Right renal pelvis (tissue), 4 donors: ENCODE data around the gene FAT1. TPM values are rescaled to one million over a fixed set of nuclear protein-coding genes. Genes with fewer than 3 reads are reported as not detected.
"Not testable (repeated sequence)": the region's sequence is repeated elsewhere in the genome, so short reads cannot be mapped to it uniquely, and the experiment has no call there.

Experiments used
- DNase-seq, 4 donors: peaks; one replicate each; pipeline ENCODE4 v3.0.0-alpha.2; 2013; ENCODE audit warnings: low read depth in 4 of 4, low spot score in 3 of 4, missing footprints in 1 of 4
- polyA plus RNA-seq, 4 donors: library from polyadenylated mRNA; unstranded; fragments of 120-200 nt; gene quantifications; one replicate each; pipeline ENCODE4 v1.2.1, GENCODE V29; 2013; ENCODE audit not compliant: insufficient read length in 4 of 4

FAT1 gene
- polyA plus RNA-seq, 4 donors = 243 to 255 (median 246) TPM

DNA sequence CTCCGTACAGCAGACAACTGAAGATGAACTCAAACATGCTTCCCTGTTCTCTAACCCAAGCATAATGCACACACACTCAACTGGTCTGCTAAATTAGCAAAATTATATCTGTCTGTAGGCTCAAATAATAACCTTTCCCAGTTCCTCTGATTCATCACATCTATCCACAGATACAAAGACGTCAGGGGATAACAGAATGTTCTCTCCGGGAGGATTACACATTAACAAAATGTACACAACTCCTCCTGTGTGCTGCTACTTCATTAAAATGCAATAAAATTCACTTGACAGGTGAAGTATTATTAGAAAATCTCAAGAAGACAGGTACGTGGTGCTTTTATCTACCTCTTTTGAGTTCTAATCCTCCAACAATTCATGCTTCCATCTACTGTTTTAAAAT, 57.4 kb downstream of the FAT1 start:
- DNase-seq = no peak

DNA sequence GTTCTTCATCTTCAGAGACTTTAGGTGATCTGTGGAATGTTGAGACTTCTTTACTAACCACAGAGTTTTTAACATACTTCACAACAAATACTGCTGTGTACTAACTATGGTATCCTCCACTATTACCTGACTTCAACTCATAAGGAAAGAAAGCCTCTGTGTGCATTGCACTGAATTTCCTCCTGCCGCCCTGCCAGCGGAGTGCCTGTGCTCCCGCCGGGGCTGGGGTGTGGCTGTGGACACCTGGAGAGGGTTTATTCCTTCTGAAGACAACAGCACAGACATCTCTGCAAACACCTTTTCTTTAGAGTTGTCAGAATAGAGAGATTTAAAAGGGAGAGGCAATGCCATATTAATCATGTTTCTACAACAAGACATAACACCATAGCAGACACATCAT, 63.3 kb downstream of the FAT1 start:
- DNase-seq = no peak

DNA sequence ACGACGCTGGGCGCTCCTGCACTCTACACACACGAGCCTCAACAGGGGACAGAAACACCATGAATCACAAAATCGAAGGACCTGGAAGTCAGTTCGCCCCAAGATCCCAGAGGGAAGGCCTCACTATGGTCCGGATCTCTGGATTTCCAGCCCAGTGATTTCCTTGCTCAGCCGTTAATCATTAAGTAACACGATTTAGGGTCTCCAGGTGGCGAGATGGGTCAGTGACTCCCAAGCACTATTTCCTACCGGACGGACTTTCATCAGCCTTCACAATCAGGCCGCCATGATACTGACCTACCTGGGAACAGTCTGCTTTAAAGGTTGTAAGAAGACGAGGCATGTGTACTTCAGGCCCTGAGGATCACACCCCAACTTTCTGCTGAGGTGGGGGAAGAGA, 63.7 kb downstream of the FAT1 start:
- no peak for DNase-seq

DNA sequence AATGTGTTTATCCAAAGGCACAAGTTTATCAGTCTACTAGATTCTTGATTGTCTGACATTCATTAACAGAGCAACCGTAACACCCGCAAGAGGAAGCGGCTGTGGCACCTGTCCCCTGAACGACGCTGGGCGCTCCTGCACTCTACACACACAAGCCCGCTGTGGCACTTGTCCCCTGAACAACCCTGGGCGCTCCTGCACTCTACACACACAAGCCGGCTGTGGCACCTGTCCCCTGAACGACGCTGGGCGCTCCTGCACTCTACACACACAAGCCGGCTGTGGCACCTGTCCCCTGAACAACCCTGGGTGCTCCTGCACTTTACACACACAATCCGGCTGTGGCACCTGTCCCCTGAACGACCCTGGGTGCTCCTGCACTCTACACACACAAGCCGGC, 64.2 kb downstream of the FAT1 start:
- DNase-seq = not testable (repeated sequence)

DNA sequence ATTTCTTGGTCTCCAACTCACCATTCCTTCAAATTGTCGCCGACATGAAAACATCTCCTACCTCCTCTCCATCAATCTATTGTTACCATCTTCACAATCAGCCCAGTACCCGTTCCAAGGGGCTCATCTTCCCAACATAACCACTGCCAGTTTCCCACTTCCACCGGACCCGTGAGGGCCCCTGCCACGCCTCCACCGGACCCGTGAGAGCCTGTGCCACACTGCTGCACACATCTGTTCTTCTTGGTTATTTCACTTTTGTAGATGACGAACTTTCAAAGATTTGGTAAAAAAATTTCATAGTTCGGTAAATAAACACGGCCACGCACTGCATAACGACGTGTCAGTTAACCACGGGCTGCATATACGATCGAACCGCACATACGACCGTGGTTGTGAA, 65.0 kb downstream of the FAT1 start:
- no peak for DNase-seq

DNA sequence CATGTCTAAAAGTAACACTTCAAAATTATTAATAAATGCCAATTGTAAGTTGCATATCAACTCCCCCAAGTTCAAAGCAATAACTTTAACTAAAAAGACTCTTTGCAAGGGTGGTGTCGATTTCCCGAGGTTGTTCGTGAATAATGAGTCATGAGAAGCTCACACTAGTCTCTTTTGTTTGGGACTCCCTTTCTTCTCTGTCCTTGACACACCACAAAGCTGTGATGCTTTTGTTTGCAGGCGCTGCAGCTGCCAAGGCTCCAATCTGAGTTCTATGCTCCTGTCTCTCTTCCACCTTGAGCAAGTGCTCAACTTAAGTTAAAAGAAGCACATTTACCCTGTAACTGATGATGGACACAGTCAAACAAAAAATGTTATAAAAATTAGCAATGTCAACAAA, 65.9 kb downstream of the FAT1 start:
- no peak for DNase-seq

DNA sequence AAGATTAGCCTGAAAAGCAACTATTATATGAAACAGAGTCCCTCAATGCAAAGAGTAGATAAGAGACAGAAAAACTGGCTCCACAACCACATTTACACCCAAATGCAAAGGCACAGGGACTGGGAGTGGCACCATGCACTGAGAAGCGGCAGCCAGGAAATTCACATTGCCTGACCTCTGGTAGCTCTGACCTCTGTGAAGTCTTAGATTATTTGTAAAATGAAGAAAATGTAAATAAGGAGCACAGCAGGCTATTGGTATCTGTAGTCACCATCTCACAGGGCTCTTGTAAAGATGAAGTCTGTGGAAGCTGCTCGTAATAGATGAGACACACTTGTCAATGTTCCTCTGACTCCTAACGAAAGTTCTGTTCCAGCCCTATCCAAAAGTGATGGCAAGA, 69.7 kb downstream of the FAT1 start:
- DNase-seq = no peak

DNA sequence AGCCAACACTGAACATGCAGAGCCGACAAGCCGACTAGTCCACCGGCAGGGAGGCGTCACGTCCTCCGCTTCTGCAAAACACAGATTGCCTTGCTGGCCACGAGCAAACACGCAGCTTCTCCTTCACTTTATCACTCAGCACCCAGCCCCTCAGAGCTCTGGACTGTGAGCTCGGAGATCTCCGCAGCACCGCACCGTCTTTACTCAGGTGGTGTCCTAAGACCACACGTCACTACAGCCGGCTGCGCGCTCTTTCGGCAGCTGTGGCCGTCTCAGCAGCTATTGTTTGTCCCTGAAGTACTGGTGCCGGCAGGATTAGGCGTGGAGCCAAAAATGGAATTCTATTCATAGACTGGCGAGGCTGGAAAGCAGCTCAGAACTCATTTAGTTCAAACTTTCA, 72.0 kb downstream of the FAT1 start:
- DNase-seq = no peak

DNA sequence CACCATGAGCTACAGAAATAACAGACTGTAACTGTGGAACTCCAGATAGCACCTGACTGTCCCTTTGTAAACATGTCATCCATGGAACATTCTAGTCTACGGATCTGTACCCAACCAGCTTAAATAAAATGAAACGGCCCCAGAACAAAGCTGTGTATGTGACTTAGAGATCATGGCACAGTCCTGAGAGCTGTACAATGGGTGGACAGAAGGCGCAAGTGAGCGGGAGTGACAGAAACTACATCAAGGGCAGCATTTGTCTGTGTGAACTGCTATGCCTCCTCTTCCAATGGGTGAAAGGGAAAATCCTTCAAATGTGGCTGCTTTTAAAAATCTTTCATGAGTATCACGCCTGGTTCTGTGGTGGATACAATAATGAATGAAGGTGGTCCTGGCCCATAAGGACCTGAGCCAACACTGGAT, 72.5 kb downstream of the FAT1 start:
- no peak for DNase-seq

DNA sequence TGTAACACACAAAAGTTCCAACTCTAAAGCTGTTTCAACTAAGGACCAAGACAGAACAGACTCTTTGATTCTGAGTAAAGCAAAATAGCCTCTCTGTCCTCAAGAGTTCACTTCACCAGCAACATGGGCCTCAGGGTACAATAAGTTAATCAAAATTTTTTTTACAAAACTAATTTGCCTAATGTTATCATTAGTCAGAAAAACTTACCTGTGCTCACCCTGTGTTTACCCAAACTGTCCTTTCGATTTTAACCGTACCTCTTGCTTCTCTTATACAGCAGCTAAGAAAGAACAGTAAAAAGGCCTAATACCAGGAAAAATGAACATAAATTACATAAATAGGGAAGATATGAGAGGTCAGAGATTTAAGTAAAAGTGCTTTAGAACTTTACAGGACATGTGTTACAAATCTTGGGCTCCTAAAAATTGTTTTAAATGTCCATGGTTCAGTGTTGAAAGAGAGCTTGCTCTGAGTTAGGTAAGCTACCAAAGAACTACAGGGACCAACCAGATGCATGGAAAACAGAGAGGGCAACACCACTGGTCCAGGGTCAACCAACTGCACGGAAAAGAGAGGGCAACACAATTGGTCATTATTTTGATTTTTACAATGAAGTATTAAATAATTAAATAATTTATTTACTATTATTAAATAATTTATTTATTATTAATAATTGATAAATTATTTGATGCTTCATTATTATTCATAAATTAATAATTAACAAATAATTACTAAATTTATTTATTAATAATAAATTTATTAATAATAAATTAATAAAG, 73.1 kb downstream of the FAT1 start:
- DNase-seq = no peak

DNA sequence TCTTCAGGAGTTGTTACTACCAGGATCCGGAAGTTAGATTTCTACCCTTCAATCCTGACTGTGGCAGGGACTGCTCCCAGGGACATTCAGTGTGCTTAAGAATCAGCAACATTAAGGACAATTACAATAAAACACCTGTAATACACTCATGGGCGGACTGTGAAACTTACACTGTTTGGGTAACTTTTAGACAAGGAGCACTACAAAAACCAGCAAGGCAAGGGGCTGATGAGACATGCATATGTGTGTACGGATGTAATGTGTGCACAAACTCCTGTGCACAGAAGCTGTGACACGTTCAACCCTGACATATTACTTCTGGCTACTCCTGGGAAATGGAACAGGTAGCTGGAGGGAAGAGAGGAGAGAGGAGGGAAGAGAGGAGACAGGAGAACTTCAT, 75.8 kb downstream of the FAT1 start:
- DNase-seq = no peak

DNA sequence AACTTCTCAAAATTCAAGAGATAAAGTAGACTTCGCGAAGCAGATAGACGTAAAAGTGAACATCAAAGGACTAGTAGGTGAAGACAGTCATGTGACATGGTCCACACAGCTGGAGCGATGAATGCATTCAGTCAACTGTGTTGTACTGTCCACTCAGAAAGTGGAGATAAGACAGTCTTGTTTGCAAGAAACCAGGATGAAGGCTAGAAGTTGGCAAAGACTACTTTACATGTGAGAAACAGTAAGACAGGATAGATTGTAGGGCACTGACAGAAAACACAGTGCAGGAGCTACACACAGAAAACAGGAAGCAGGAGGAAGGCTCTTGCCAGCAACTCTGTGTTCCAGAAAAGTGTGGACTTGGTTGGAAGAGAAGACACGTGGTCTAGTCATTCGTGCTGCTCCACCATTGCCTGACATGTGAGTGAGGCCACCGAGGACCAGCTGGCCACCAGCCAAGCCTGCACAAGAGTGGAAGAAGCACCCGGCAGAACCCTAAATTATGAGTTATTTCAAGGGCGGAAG, 78.9 kb downstream of the FAT1 start:
- no peak for DNase-seq

DNA sequence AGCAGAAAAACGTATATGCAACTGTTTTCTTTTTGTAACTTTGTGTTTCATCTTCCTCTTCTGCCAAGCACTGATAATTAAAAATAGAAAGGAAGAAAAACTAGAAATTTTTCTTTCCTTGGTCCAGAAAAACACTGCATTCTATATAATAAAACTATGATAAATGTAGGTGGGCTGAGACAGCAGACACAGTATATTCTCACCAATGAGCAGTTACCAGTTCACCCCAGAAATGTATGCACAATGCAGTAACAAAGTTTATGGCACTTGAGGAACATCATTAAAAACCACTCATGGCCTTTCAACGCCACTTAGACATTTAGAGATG, 79.4 kb downstream of the FAT1 start:
- DNase-seq = no peak

DNA sequence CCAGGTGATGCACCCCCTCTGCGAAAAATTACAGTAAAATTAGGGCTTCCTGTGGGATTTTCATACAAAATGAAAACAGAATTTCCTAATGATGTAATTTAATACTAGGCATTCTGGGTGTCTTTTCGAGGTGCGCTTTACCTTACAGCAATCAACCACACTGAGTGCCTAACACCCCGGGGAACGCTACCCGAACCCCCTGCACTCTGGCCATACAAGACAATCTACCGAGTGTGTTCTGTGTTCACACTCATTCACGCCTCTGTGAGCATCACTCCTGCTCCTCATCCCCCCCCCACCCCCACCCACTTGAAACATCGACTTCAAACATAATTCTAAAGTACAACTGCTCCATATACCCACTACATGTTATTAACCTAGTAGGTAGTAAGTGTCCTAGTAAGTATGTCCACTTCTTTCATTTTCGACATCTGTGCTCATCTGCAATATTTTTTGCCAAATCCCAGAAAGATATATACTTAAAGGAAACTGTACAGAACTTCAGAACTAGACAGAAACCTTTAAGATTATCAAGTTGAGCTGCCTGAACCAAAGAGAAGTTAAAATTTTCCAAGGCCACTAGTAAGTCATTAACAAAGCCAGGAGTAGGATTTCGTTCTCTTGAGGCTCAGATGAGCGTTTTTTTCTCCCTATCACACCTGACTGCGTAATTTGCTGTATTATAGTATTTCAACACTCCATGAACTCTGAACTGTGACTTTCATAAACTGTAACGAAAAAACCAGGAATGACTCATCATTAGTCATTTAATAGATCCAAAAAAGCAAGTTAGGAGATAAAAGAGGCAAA, 80.0 kb downstream of the FAT1 start:
- peak in 2 of 4 donors; percentile 32 to 40 for DNase-seq

DNA sequence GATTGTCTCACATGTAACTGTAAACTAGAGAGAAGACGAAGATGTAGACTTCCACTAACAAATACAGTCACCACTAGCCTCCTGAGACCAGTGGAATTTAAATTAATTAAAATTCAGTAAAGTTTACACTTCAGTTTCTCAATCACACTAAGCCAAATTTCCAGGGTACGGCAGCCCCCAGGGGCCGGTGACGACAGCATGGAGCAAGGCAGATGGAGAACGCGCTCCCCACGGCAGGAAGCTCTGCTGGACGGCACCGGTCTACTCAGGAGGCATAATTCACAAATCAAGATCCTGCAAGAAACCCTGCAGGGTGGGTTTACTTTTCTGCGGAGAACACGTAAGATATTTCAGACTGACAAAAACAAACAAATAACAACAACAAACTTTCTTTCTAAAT, 80.7 kb downstream of the FAT1 start:
- no peak for DNase-seq

DNA sequence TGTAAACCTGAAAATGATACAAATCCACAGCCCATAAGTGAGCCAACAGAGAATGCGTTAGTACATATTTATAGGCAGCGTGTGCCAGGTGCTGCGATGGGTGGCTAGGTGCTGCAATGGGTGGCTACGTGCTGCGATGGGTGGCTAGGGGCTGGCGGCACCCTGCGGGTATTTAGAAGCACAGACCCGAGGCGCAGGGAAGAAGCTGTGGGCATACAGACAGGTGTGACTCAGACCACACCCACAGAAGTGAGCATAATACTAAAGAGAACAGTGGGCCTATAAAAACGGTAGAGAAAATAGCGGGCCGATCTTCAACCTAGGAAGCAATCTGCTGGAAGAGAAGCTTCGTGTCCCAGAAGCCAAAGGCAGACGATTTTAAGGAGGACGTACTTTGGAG, 81.1 kb downstream of the FAT1 start:
- DNase-seq = no peak

DNA sequence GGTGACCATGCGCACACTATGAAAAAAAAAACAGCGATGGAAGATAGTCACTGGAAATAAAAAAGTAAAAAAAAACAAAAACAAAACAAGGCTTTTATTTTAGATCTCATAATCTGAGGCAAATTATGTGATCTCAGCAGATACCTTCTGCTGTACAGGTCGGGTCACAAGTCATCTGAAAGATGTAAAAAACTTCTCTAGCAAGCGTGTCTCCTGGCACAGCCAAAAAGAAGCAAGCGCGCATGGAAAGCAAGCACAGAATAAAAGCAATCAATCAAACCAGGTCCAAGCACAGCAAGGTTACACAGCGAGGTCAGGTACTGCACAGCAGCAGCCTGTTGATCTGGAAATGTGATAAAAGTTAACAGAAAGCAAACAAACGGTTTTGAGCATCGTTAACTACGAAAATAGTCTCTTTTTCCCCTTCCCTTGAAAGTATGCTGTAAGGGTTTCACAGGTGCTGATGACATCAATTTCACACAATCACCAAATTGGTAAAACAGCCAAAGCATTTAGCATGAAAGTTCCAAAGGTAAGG, 89.0 kb downstream of the FAT1 start:
- DNase-seq = no peak

DNA sequence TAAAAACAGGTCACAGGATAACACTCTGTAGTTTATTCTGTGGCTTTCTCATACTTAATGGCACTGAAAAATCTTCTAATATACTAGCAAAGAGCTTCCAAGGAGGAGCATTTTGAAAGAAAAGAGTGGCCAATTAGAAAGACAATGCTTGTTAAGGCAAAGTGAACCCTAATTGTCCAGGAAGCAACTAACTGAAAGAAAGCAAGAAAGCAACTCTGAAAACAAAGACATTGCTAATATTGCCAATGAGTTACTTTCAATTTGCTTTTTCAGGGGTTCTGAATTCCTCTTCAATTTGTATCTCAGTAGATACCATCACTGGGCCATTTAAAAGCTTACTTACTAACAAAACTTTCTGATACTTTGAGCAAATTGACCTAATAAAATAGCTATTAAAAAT, 89.8 kb downstream of the FAT1 start:
- DNase-seq = no peak

DNA sequence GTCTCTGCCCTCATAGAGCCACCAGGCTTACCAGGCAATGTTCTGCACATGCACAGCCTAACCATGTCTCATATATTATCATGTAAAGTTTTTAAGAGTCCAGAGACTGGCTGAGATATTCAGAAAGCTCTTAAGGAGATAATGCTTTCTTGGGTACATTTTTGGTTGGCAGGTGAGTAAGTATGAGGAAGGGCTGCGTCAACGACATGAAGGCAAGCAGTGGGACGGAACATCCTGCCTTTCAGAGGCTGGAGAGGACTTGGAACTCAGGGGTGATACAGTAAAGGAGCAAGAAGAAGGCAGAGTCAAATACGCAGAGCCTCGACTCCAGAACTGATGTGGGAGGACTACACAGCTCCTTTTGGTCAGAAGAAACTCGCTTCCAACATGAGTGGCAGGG, 93.5 kb downstream of the FAT1 start:
- no peak for DNase-seq

DNA sequence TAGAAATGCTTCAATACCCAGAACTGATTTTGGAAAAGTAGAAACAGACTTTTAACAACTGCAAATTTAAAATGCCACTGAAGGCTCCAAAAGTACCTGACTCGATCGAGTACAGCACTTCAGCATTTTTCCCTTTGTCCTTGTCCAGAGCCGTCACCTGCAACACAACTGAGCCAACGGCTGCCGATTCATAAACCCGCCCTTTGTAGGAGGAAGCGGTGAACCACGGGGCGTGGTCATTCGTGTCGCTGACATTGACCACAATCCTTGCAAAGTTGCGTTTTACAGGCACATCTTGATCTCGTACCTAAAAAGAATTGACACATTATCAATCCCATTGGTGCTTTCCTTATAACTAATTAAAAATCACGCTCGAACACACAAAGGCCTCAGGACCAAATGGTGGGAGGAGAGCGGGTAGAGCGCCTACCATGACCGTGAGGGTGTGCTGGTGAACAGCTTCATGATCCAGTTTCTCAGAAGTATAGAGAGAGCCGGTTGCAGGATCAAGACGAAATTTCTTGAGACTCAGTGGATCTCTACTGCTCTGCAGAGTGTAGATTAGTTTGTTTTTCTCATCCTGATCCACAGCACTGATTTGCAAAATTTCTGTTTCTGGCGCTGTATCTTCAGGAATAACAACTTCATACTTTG, 95.5 kb downstream of the FAT1 start:
- no peak for DNase-seq

DNA sequence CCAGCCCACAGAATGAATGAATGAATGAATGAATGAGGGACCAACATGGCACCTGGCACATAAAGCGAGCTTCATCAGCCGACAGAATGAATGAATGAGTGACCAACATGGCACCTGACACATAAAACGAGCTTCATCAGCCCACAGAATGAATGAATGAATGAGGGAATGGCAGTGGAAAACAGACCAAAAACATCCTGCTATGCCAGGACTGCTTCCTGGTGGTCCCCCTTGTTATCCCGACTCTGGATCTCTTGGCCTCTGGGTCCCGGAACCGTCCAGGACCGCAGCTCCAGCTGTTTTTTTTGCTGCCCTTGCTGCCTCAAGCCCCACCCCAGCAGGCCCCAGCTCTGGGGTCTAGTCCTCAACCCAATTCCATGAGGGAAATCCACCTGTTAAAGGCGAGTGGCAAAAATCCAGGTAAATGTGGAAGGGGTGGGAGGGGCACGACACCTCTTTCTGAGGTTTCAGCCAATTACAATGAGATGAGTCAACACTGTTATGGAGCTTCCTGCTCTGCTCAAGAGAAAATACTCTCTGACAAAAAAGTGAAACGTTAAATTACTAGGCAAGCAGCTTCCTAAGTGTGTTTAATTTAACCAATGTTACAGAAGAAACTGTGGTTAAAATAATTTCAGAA, 96.3 kb downstream of the FAT1 start:
- DNase-seq = no peak
